HL-60 (cell line): ENCODE data around the gene ANKRD22.

Source experiments
- DNase-seq, 2 experiments: peaks; one replicate each; pipeline ENCODE4 v3.0.0-alpha.2; 2010 to 2020; ENCODE audit warnings: low read depth in 1 of 2, low spot score in 1 of 2
- H3K27ac ChIP-seq: fragments of 250-450 bp; sonication (Bioruptor Pico); replicated peaks from 2 replicates; pipeline ENCODE4 v1.5.1; 2020; ENCODE audit warnings: mild to moderate bottlenecking, moderate library complexity
- H3K27me3 ChIP-seq: fragments of 250-450 bp; sonication (Bioruptor Pico); 2 replicates; pipeline ENCODE4 v1.5.1; 2021; ENCODE audit warnings: mild to moderate bottlenecking, moderate library complexity; ENCODE audit not compliant: insufficient read depth, poor library complexity, severe bottlenecking
- H3K4me3 ChIP-seq: replicated peaks from 2 replicates; pipeline ENCODE4 v1.5.1; 2011; ENCODE audit warnings: mild to moderate bottlenecking, control low read depth, low read length; ENCODE audit not compliant: insufficient read depth
- CTCF ChIP-seq: IDR thresholded peaks from one replicate; pipeline ENCODE4 v1.5.1; 2011; ENCODE audit warnings: low read length, control low read depth, inconsistent platforms; ENCODE audit not compliant: insufficient read depth
- GABPA ChIP-seq: IDR thresholded peaks from 2 replicates; pipeline ENCODE4 v1.6.1; 2012; ENCODE audit warnings: low read depth
- POLR2AphosphoS5 ChIP-seq: IDR thresholded peaks from 2 replicates; pipeline ENCODE4 v1.6.1; 2012; ENCODE audit warnings: low read depth
- REST ChIP-seq: IDR thresholded peaks from 2 replicates; pipeline ENCODE4 v1.6.1; 2012; ENCODE audit warnings: low read depth; ENCODE audit not compliant: insufficient replicate concordance
- SPI1 ChIP-seq: IDR thresholded peaks from 2 replicates; pipeline ENCODE4 v1.6.1; 2012; ENCODE audit warnings: low read depth, mild to moderate bottlenecking, borderline replicate concordance

ANKRD22 gene

GRCh38 chr10:88858491-88858890 lies 6.8 kb upstream of the ANKRD22 start:
- Histone ChIP-seq H3K4me3 (no peak overlapping the region), H3K27ac (no peak overlapping the region), H3K27me3 (no peaks in the 10 kb centered on the region)
- DNase-seq = no peak
- TF ChIP-seq GABPA (no peak), CTCF (no peak), POLR2AphosphoS5 (no peak), REST (no peak), SPI1 (no peak)

- H3K27ac ChIP-seq = no peak overlapping the region
- no peak for DNase-seq
- TF ChIP-seq POLR2AphosphoS5 (no peak), SPI1 (no peak)
Observed at GRCh38 chr10:88857831-88858230, 6.2 kb upstream of the ANKRD22 start.

GRCh38 chr10:88854684-88855083 lies 3.0 kb upstream of the ANKRD22 start:
- H3K27ac ChIP-seq = peak overlapping the region; percentile 63
- TF ChIP-seq SPI1 = no peak
- no peak for TF ChIP-seq POLR2AphosphoS5
- TF ChIP-seq CTCF = no peak
- no peak for TF ChIP-seq REST
- no peak for TF ChIP-seq GABPA
- DNase-seq = no peak

More at GRCh38 chr10:88857831-88858230, 6.2 kb upstream of the ANKRD22 start:
- Histone ChIP-seq H3K4me3 (no peak overlapping the region), H3K27me3 (no peaks in the 10 kb centered on the region)

GRCh38 chr10:88853155-88853881 lies 1.7 kb upstream of the ANKRD22 start:
- Histone ChIP-seq H3K27me3 (no peaks in the 10 kb centered on the region), H3K4me3 (0 out of 2 replicates have a peak overlapping the region, but pooled peaks have one; percentile 4), H3K27ac (peak overlapping the region; percentile 64)
- peak; percentile 37 for TF ChIP-seq REST
- no peak for TF ChIP-seq CTCF
- TF ChIP-seq GABPA = 0 out of 2 replicates have a peak, but pooled peaks have one; percentile 30
- peak; percentile 97 for TF ChIP-seq SPI1
- TF ChIP-seq POLR2AphosphoS5 = peak; percentile 38; the same call in 1 of the 2 replicates
- peak; percentile 81 to 95 for DNase-seq

More at GRCh38 chr10:88854684-88855083, 3.0 kb upstream of the ANKRD22 start:
- no peak overlapping the region for H3K4me3 ChIP-seq
- H3K27me3 ChIP-seq = no peaks in the 10 kb centered on the region
